ENCODE results near the gene ETFB. TPM values are rescaled to one million over a fixed set of nuclear protein-coding genes. Genes with fewer than 3 reads are reported as not detected.

Gene ETFB
- total and polyA plus RNA-seq, 9 of the 15 experiments (the other 6 are each of a cell fraction or from before 2014, with no cell fraction given): 18.1 to 143 (median 96.1) TPM

DNA sequence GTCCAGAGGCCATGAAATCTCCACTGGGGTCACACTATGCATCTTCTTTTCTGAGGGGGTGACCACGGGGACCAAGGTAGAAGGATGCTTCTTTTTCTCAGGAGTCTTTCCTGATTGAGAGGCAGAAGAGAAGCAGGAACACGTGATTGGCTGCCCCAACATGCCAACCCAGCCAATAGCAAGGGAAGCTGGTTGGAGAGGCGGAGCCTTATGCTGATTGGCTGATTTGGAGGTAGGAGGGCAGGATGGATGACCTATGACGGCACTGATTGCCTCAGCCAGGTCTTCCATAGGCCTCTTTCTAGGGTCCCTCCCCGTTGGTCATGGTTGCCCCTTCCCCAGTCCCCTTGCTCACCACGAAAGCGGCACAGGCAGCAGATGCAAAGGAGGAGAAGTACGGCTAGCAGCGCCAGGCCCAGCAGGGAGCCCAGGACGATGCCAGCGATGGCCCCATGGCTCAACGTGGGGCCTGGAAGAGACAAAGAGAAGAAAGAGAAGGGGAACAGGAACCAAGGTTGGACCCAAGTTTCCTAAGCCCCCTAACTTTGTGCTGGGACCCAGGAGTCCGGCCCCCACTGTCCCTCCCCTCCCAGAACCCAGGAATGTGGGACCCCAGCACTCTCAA, 32.2 kb downstream of the ETFB start:
- DNase-seq (ENCODE audit: extremely low read depth in 1 of 4, low spot score in 3 of 4) (peak; percentile 49 to 84 (median 80)), FAIRE-seq (peak; percentile 80), ATAC-seq (peak; percentile 71)
- Histone ChIP-seq H3K9ac (ENCODE audit: insufficient read depth in 1 of 2, low read depth in 2 of 2, low read length in 2 of 2) (no peak overlapping the region), H3K9me3 (replicated peaks; ENCODE audit: control insufficient read depth, insufficient read depth, low read depth, low read length) (no peaks in the 10 kb centered on the region), H3K36me3 (ENCODE audit: control insufficient read depth, insufficient read depth, low read length) (no peaks in the 10 kb centered on the region), H4K20me1 (replicated peaks; ENCODE audit: control insufficient read depth, insufficient read depth, low read length) (no peaks in the 10 kb centered on the region), H3K4me2 (ENCODE audit: insufficient read depth, low read length) (no peak overlapping the region), H3K27me3 (ENCODE audit: control insufficient read depth in 2 of 2, insufficient read depth in 2 of 2, low read length in 2 of 2) (no peaks in the 10 kb centered on the region), H3K4me3 (no peak overlapping the region), H3K9me1 (ENCODE audit: control insufficient read depth, insufficient read depth, low read length) (no peaks in the 10 kb centered on the region), H3K4me1 (replicated peaks in 1 of 2; ENCODE audit: control insufficient read depth in 2 of 2, insufficient read depth in 2 of 2, low read length in 2 of 2) (peaks cover 6 to 10% of the 10 kb centered on the region in 2 experiments; a peak in 3 of 5 replicates), H2AFZ (ENCODE audit: low read depth, low read length) (no peak overlapping the region), H3K27ac (ENCODE audit: extremely low read depth, low read depth, low read length) (no peak overlapping the region), H3K79me2 (ENCODE audit: control insufficient read depth, insufficient read depth, low read length) (no peaks in the 10 kb centered on the region)
- in situ Hi-C loops (cut with MboI): no loop called here
- no TSS peak for BruUV-seq (replicated peaks)
- intact Hi-C loops (cut with micrococcal nuclease): no loop called here
- 63% methylated on average over 9 of the region's 13 CpGs for WGBS (ENCODE audit: insufficient coverage, low coverage, missing lambda C conversion rate)
- POLR2A ChIA-PET: interaction anchor here (0.7 to 1.1 kb wide), 2 partner anchors 10 to 25 kb away, joined by 3 to 4 read pairs; no protein-coding TSS in a partner anchor
- CTCF ChIA-PET (ENCODE audit: low intra/inter-chr PET ratio): interaction anchor here (0.7 kb wide), 1 partner anchor 484 kb away, joined by 4 read pairs; no protein-coding TSS in a partner anchor
- TF ChIP-seq, protein P1, sequence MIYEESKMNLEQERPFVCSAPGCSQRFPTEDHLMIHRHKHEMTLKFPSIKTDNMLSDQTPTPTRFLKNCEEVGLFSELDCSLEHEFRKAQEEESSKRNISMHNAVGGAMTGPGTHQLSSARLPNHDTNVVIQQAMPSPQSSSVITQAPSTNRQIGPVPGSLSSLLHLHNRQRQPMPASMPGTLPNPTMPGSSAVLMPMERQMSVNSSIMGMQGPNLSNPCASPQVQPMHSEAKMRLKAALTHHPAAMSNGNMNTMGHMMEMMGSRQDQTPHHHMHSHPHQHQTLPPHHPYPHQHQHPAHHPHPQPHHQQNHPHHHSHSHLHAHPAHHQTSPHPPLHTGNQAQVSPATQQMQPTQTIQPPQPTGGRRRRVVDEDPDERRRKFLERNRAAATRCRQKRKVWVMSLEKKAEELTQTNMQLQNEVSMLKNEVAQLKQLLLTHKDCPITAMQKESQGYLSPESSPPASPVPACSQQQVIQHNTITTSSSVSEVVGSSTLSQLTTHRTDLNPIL (CRISPR knock-in tag; IDR thresholded peaks at IDR 0.05): no peak
- TF ChIP-seq ZNF57 (CRISPR knock-in tag; IDR thresholded peaks at IDR 0.05) (no peak), BRD4 (IDR thresholded peaks at IDR 0.05) (no peak), U2AF1 (optimal IDR thresholded peaks at IDR 0.05; ENCODE audit: low read depth, low read length) (no peak), GTF2E2 (tag; IDR thresholded peaks at IDR 0.05) (no peak), SMAD3 (CRISPR knock-in tag; conservative IDR thresholded peaks at IDR 0.05) (no peak), MAFF (IDR thresholded peaks at IDR 0.05; ENCODE audit: low read length) (no peak), MED1 (CRISPR knock-in tag; IDR thresholded peaks at IDR 0.05; ENCODE audit: borderline replicate concordance) (no peak), NEUROD1 (IDR thresholded peaks at IDR 0.05; ENCODE audit: borderline replicate concordance, low read depth, low read length, partially characterized antibody) (no peak), FOS (IDR thresholded peaks at IDR 0.05; ENCODE audit: extremely low read depth, insufficient read length) (peak; percentile 33), ZNF586 (CRISPR knock-in tag; conservative IDR thresholded peaks at IDR 0.05) (no peak), RAD51 (IDR thresholded peaks at IDR 0.05; ENCODE audit: borderline replicate concordance, low read depth) (peak; percentile 36; the same call in 1 of the 2 replicates), LEF1 (IDR thresholded peaks at IDR 0.05) (no peak), CTBP1 (IDR thresholded peaks at IDR 0.05; ENCODE audit: borderline replicate concordance) (no peak), COPS2 (conservative IDR thresholded peaks at IDR 0.05) (no peak), CBX3 (IDR thresholded peaks at IDR 0.05; ENCODE audit: borderline replicate concordance in 1 of 2, low read length in 2 of 2) (no peak)
- TF ChIP-seq, protein P2, sequence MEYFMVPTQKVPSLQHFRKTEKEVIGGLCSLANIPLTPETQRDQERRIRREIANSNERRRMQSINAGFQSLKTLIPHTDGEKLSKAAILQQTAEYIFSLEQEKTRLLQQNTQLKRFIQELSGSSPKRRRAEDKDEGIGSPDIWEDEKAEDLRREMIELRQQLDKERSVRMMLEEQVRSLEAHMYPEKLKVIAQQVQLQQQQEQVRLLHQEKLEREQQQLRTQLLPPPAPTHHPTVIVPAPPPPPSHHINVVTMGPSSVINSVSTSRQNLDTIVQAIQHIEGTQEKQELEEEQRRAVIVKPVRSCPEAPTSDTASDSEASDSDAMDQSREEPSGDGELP (CRISPR knock-in tag; IDR thresholded peaks at IDR 0.05; ENCODE audit: borderline replicate concordance): no peak
- TF ChIP-seq, protein P3, sequence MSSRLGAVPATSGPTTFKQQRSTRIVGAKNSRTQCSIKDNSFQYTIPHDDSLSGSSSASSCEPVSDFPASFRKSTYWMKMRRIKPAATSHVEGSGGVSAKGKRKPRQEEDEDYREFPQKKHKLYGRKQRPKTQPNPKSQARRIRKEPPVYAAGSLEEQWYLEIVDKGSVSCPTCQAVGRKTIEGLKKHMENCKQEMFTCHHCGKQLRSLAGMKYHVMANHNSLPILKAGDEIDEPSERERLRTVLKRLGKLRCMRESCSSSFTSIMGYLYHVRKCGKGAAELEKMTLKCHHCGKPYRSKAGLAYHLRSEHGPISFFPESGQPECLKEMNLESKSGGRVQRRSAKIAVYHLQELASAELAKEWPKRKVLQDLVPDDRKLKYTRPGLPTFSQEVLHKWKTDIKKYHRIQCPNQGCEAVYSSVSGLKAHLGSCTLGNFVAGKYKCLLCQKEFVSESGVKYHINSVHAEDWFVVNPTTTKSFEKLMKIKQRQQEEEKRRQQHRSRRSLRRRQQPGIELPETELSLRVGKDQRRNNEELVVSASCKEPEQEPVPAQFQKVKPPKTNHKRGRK (tag; IDR thresholded peaks at IDR 0.05): no peak
- TF ChIP-seq, protein P4, sequence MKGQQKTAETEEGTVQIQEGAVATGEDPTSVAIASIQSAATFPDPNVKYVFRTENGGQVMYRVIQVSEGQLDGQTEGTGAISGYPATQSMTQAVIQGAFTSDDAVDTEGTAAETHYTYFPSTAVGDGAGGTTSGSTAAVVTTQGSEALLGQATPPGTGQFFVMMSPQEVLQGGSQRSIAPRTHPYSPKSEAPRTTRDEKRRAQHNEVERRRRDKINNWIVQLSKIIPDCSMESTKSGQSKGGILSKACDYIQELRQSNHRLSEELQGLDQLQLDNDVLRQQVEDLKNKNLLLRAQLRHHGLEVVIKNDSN (CRISPR knock-in tag; IDR thresholded peaks at IDR 0.05): 0 out of 2 replicates have a peak, but pooled peaks have one; percentile 31

Data from K562 (cell line).